NCI-H460 (cell line): ENCODE data around the gene NOXO1. TPM values are rescaled to one million over a fixed set of nuclear protein-coding genes. Genes with fewer than 3 reads are reported as not detected.

Experiments used
- small RNA-seq, 2 experiments: library from RNA; depleted of rRNA; stranded (forward); fragments of <200 nt; gene quantifications; one replicate each; pipeline ENCODE3, GENCODE V24; 2014
- total RNA-seq: library from RNA; depleted of rRNA; stranded (reverse); fragments of >200 nt; shearing (Covaris generic); gene quantifications from 2 replicates; pipeline ENCODE4 v1.2.3, GENCODE V29; 2014; rRNA removed

The NOXO1 gene
- total RNA-seq, 1 experiment from 2014 or later = 0.84 TPM

Small RNA genes within 50 kb of the gene (small RNA-seq; reads per million reads assigned to genes)
- 0 reads per million in 2 experiments for gene AC005363.2
- gene RN7SL219P = 0 to 0.12 reads per million in 2 experiments
- 0 reads per million in 2 experiments for gene SNORA10
- gene SNORA64 = 0 reads per million in 2 experiments

Other genes starting within 250 kb of the NOXO1 start
- 42.0 and 53.3 TPM in 2 replicates for gene NME3, start 209.9 kb downstream of the NOXO1 start, total RNA-seq
- gene EME2, start 208.7 kb downstream of the NOXO1 start, total RNA-seq = 6.0 and 6.9 TPM in 2 replicates
- 91.2 and 104 TPM in 2 replicates for gene MRPS34, start 208.3 kb downstream of the NOXO1 start, total RNA-seq
- gene SPSB3, start 198.9 kb downstream of the NOXO1 start, total RNA-seq = 19.7 and 21.0 TPM in 2 replicates
- gene NUBP2, start 198.5 kb downstream of the NOXO1 start, total RNA-seq = 50.2 and 59.3 TPM in 2 replicates
- gene IGFALS, start 187.8 kb downstream of the NOXO1 start, total RNA-seq = not detected in 2 replicates
- 63.2 and 73.9 TPM in 2 replicates for gene HAGH, start 154.6 kb downstream of the NOXO1 start, total RNA-seq
- 29.2 and 33.0 TPM in 2 replicates for gene FAHD1, start 154.3 kb downstream of the NOXO1 start, total RNA-seq
- 0.97 and 2.5 TPM in 2 replicates for gene MEIOB, start 109.3 kb downstream of the NOXO1 start, total RNA-seq
- gene HS3ST6, start 63.1 kb downstream of the NOXO1 start, total RNA-seq = 0.97 and 1.2 TPM in 2 replicates
- gene MSRB1, start 38.3 kb downstream of the NOXO1 start, total RNA-seq = 5.8 and 7.4 TPM in 2 replicates
- gene RPL3L, start 26.8 kb downstream of the NOXO1 start, total RNA-seq = not detected in 2 replicates
- gene NDUFB10, start 21.9 kb downstream of the NOXO1 start, total RNA-seq = 206 and 240 TPM in 2 replicates
- gene RPS2, start 16.6 kb downstream of the NOXO1 start, total RNA-seq = 5,880 and 6,554 TPM in 2 replicates
- gene RNF151, start 14.6 kb downstream of the NOXO1 start, total RNA-seq = not detected in 2 replicates
- gene TBL3, start 9.4 kb downstream of the NOXO1 start, total RNA-seq = 32.0 and 34.1 TPM in 2 replicates
- gene GFER, start 2.7 kb upstream of the NOXO1 start, total RNA-seq = 26.1 and 30.8 TPM in 2 replicates
- 4.0 and 4.5 TPM in 2 replicates for gene SYNGR3, start 8.5 kb upstream of the NOXO1 start, total RNA-seq
- 35.1 and 37.1 TPM in 2 replicates for gene ZNF598, start 28.4 kb upstream of the NOXO1 start, total RNA-seq
- gene NPW, start 38.3 kb upstream of the NOXO1 start, total RNA-seq = 3.4 and 4.8 TPM in 2 replicates
- gene NHERF2, start 45.4 kb upstream of the NOXO1 start, total RNA-seq = 11.1 and 13.3 TPM in 2 replicates
- 18.0 and 20.2 TPM in 2 replicates for gene NTHL1, start 66.4 kb upstream of the NOXO1 start, total RNA-seq
- gene TSC2, start 66.5 kb upstream of the NOXO1 start, total RNA-seq = 33.8 and 38.5 TPM in 2 replicates
- gene PKD1, start 154.4 kb upstream of the NOXO1 start, total RNA-seq = 98.8 and 119 TPM in 2 replicates
- gene RAB26, start 167.2 kb upstream of the NOXO1 start, total RNA-seq = 0.66 and 1.2 TPM in 2 replicates
- 52.8 and 55.6 TPM in 2 replicates for gene TRAF7, start 174.3 kb upstream of the NOXO1 start, total RNA-seq
- gene CASKIN1, start 215.1 kb upstream of the NOXO1 start, total RNA-seq = 0.50 and 1.5 TPM in 2 replicates
- 58.5 and 58.7 TPM in 2 replicates for gene MLST8, start 224.0 kb upstream of the NOXO1 start, total RNA-seq
- gene BRICD5, start 229.4 kb upstream of the NOXO1 start, total RNA-seq = 2.1 and 2.9 TPM in 2 replicates
- gene PGP, start 233.4 kb upstream of the NOXO1 start, total RNA-seq = 8.6 and 11.9 TPM in 2 replicates
- gene E4F1, start 242.1 kb upstream of the NOXO1 start, total RNA-seq = 18.6 and 21.7 TPM in 2 replicates